ENCODE data around the gene CYP2U1.
"Not testable (repeated sequence)": the region's sequence is repeated elsewhere in the genome, so short reads cannot be mapped to it uniquely, and the experiment has no call there.

The CYP2U1 gene

GRCh38 chr4:107930821-107931774 lies at the start of gene CYP2U1:
CYP2U1 (plus strand) TSS chr4:107931549; CDS start chr4:107931644, 95 bp downstream.
- FAIRE-seq: no peak

DNA sequence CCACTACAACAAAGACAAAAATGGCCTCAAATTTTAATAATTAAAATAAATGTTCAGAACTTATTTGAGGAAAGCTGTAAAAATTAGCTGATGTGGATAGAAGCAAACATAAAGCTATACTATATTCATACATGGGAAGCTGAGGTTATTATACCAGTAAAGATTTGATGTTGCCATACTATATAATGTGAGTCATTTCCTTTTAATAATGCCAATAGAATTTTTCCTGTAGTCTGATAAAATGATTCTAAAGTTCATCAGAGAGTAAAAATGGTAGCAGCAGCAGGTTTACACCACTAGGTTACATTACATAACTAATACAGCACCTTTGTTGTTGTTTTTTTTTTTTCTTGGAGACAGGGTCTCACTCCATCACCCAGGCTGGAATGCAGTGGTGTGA lies 45.5 kb upstream of the CYP2U1 start:
- no peak for FAIRE-seq

DNA sequence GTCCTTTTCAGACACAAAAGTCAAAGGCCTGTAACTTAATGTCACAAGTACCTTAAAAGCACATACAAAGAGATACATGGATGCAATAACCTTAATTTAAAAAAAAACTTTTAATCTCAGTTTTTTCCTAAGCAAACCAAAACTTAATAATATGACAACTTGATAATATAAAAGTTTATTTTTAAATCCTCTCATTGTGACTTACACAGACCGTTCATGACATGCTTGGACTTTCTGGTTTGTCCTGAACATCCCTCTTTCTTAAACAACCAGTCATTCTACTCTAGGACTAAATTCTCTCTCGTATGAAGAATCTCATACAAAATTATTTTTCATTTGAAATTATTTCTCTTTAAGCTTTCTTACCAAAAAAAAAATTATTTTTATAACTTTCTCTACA lies 43.1 kb upstream of the CYP2U1 start:
- FAIRE-seq: no peak

GRCh38 chr4:107890779-107891178 lies 40.6 kb upstream of the CYP2U1 start:
- no peak for FAIRE-seq

DNA sequence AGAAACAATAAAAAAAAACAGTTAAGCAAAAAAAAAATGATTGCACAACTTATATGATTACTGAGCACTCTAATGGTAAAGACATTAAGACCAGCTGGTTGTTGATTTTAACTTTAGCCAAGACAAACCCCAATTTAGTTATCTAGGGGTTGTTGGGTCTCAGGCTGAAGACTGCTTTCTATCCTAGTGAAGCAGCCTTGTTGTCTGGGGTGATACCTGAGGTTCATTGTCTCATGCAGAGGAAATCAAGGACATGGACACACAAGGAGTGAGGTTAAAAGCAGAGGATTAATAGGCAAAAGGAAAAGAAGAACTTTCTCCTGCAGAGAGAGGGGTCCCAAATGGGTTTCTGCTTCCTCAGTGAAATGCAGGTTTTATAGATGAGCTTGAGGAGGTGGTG lies 40.0 kb upstream of the CYP2U1 start:
- FAIRE-seq: no peak

- no peak for FAIRE-seq
Observed at GRCh38 chr4:107893171-107894137, 37.9 kb upstream of the CYP2U1 start.

- no peak for FAIRE-seq
Observed at GRCh38 chr4:107894138-107894603, 37.2 kb upstream of the CYP2U1 start.

DNA sequence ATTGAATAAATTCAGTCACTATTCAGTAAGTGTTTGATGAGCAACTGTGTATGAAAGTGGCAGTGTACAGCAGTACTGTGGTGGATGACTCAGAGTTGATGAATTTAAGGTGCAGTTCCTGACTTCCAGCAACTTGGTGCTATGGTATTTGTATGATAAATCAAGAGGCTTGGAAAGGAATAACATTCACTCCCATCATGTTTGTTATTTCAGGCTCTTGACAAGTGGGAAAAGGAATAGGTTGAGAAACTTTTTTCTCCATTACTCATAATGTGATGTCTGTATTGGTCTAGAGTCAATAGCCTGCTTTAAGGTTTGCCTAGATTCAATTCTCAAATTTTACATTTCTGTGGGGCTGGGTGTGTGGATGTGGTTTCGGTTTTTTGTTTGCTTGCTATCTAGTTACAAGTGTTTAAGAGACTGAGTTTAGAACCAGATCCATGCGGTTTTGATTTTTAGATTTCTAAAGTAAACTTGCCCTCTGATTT lies 35.1 kb upstream of the CYP2U1 start:
- FAIRE-seq: no peak

- no peak for FAIRE-seq
Observed at GRCh38 chr4:107896646-107897045, 34.7 kb upstream of the CYP2U1 start.

GRCh38 chr4:107897823-107898222 lies 33.5 kb upstream of the CYP2U1 start:
- FAIRE-seq: no peak

DNA sequence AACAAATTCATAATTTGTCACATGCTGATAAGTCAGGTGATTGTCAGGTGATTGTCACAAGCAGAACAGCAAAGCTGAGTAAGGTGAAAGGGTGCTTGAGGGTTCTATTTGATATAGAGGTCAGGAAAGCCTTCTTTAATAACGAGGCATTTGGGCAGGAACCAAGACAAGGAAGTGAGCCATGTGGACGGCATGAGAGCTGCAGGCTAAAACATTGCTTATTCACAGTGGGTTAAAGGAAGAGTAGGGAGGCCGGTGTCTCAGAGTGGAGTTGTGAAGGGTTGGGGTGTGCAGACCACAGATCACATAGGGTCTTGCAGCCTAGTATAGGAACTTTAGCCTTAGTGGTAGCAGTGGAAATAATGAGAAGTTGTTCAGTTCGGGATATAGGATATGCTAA lies 31.3 kb upstream of the CYP2U1 start:
- FAIRE-seq: no peak

GRCh38 chr4:107900508-107900907 lies 30.8 kb upstream of the CYP2U1 start:
- FAIRE-seq: no peak

- no peak for FAIRE-seq
Observed at GRCh38 chr4:107901213-107901934, 30.0 kb upstream of the CYP2U1 start.

- no peak for FAIRE-seq
Observed at GRCh38 chr4:107902715-107903114, 28.6 kb upstream of the CYP2U1 start.

DNA sequence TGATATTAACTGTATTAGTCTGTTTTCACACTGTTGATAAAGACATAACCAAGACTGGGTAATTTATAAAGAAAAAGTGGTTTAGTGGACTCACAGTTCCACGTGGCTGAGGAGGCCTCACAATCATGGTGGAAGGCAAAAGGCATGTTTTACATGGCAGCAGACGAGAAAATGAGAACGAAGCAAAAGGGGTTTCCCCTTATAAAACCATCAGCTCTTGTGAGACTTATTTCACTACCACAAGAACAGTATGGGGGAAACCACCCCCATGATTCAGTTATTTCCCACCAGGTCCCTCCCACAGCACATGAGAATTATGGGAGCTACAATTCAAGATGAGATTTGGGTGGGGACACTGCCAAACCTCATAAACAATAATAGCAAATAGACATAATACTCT lies 26.3 kb upstream of the CYP2U1 start:
- not testable (repeated sequence) for FAIRE-seq

DNA sequence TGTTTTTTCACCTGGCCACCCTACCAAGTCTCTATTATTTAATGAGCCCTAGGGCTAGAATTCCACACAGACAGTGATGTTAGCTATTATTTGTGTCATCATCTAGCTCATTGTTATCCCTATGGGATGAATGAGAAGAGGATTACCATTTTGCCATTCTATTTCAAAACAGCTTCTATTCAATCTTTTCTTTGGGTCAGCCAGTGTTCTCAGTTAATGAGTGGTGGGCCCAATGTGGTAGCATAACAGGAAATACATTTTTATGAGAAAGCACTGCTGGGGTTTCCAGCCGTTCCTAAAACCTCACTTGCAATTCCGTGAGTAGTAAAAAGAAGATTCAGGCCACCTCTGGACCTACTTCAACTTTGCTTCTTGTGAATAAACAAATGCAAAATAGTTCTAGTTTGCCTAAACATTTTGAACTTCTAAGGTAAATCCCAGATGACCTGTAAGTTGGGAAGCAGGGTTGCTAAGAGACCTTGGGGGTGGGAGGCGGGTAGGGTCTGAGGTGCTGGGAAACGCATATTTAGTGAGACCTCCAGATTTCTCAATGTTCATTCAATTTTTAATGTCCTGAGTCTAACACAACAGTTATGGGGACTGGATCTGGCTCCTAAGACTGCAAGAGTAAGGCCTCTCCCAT lies 24.8 kb upstream of the CYP2U1 start:
- FAIRE-seq: no peak

- FAIRE-seq: no peak
Observed at GRCh38 chr4:107908377-107908776, 23.0 kb upstream of the CYP2U1 start.

GRCh38 chr4:107913283-107913899 lies 18.0 kb upstream of the CYP2U1 start:
- FAIRE-seq: peak; percentile 93

- no peak for FAIRE-seq
Observed at GRCh38 chr4:107915220-107915619, 16.1 kb upstream of the CYP2U1 start.

- no peak for FAIRE-seq
Observed at GRCh38 chr4:107916623-107917022, 14.7 kb upstream of the CYP2U1 start.

GRCh38 chr4:107917500-107917899 lies 13.8 kb upstream of the CYP2U1 start:
- FAIRE-seq: no peak

Measured in TTC549 (cell line).